HCT116 (cell line): ENCODE measurements around the gene SLC25A25. TPM values are rescaled to one million over a fixed set of nuclear protein-coding genes. Genes with fewer than 3 reads are reported as not detected.

Experiments
- ATAC-seq: fragments of 200-7000 bp; cut with Tn5 transposase; 2 replicates; pipeline ENCODE4 v1.9.1; 2020; ENCODE audit warnings: mild to moderate bottlenecking, moderate library complexity
- BruUV-seq: library from RNA; stranded (reverse); fragments of 400-500 nt; replicated peaks from 2 replicates; lab custom pipeline; 2021; lab: Mats Ljungman, UMichigan
- CTCF ChIA-PET: fragments of 300-600 bp; sonication (Branson Sonifier 250); formaldehyde crosslinking; loops from one replicate; lab custom pipeline; 2021; ENCODE audit warnings: antibody characterized with exemption; lab: Charles Lee
- POLR2A ChIA-PET: fragments of 300-600, 350-600 bp; sonication (Branson Sonifier 250); formaldehyde crosslinking; loops from one replicate; lab custom pipeline; 2021; ENCODE audit warnings: antibody characterized with exemption; lab: Charles Lee
- RAD21 ChIA-PET, 2 experiments: fragments of 300-600 bp; sonication (Branson Sonifier 250); formaldehyde crosslinking; loops; one replicate each; lab custom pipeline; 2023; ENCODE audit warnings: low total read pairs in 2 of 2; ENCODE audit not compliant: uncharacterized antibody in 2 of 2, unreplicated experiment in 2 of 2, low non-redundant PET in 1 of 2; lab: Charles Lee
- DNase-seq: peaks from one replicate; pipeline ENCODE4 v3.0.0-alpha.2; 2010; ENCODE audit warnings: low read depth, low spot score
- H2AFZ ChIP-seq: fragments of 200-600 bp; shearing (Covaris generic), sonication (generic); 2 replicates; pipeline ENCODE4 v1.6.1; 2017; ENCODE audit warnings: low read depth, mixed run types, mixed read lengths, antibody characterized with exemption, low read length; ENCODE audit not compliant: poor library complexity, severe bottlenecking
- H3K27ac ChIP-seq: 2 replicates; pipeline ENCODE4 v1.5.1; 2012; ENCODE audit warnings: low read depth, low read length
- H3K27me3 ChIP-seq: fragments of 200-600 bp; sonication (generic); 2 replicates; pipeline ENCODE4 v1.6.1; 2016; ENCODE audit warnings: mixed run types, low read length, mixed read lengths; ENCODE audit not compliant: insufficient read depth
- H3K36me3 ChIP-seq, 2 experiments: fragments of 200-500 bp in 1 of 2; fragments of 200-600 bp in 1 of 2; sonication (Bioruptor generic) in 1 of 2; sonication (generic) in 1 of 2; 2 replicates each; pipeline versions ENCODE4 v1.5.1 to v1.6.1; 2014 to 2016; ENCODE audit warnings: low read length in 2 of 2, inconsistent platforms in 1 of 2, mixed read lengths in 1 of 2, mixed run types in 1 of 2; ENCODE audit not compliant: insufficient read depth in 2 of 2, control insufficient read depth in 1 of 2
- H3K4me1 ChIP-seq, 2 experiments: fragments of 200-600 bp in 1 of 2; sonication (generic) in 1 of 2; 2 replicates each; pipeline versions ENCODE4 v1.5.1 to v1.6.1; 2012 to 2017; ENCODE audit warnings: low read length in 2 of 2, inconsistent platforms in 1 of 2, mild to moderate bottlenecking in 1 of 2, mixed read lengths in 1 of 2, mixed run types in 1 of 2, moderate library complexity in 1 of 2; ENCODE audit not compliant: insufficient read depth in 2 of 2, control insufficient read depth in 1 of 2
- H3K4me2 ChIP-seq: fragments of 200-600 bp; sonication (generic); 2 replicates; pipeline ENCODE4 v1.6.1; 2017; ENCODE audit warnings: mixed run types, low read length, mixed read lengths
- H3K4me3 ChIP-seq, 2 experiments: fragments of 200-600 bp in 1 of 2; sonication (generic) in 1 of 2; replicated peaks in 1 of 2; 2 replicates each; pipeline ENCODE4 v1.5.1; 2011 to 2016; ENCODE audit warnings: low read length in 2 of 2, control low read depth in 1 of 2, low read depth in 1 of 2, mild to moderate bottlenecking in 1 of 2, mixed read lengths in 1 of 2, mixed run types in 1 of 2
- H3K79me2 ChIP-seq: fragments of 200-600 bp; sonication (generic); 2 replicates; pipeline ENCODE4 v1.6.1; 2017; ENCODE audit warnings: mild to moderate bottlenecking, mixed run types, low read length, moderate library complexity, mixed read lengths; ENCODE audit not compliant: insufficient read depth
- H3K9ac ChIP-seq: fragments of 200-600 bp; sonication (generic); 2 replicates; pipeline ENCODE4 v1.6.1; 2016; ENCODE audit warnings: low read length, mixed read lengths
- H3K9me2 ChIP-seq: fragments of 200-600 bp; sonication (generic), shearing (Covaris generic); 2 replicates; pipeline ENCODE4 v1.6.1; 2017; ENCODE audit warnings: mixed run types, mild to moderate bottlenecking, moderate library complexity; ENCODE audit not compliant: insufficient read depth
- H3K9me3 ChIP-seq, 2 experiments: fragments of 200-500 bp in 1 of 2; fragments of 200-600 bp in 1 of 2; sonication (Bioruptor generic) in 1 of 2; sonication (generic) in 1 of 2; 2 replicates each; pipeline ENCODE4 v1.6.1; 2014 to 2017; ENCODE audit warnings: low read length in 2 of 2, mixed read lengths in 2 of 2, inconsistent platforms in 1 of 2, low read depth in 1 of 2, mild to moderate bottlenecking in 1 of 2, mixed run types in 1 of 2, moderate library complexity in 1 of 2; ENCODE audit not compliant: control insufficient read depth in 1 of 2, insufficient read depth in 1 of 2
- H4K20me1 ChIP-seq: fragments of 200-600 bp; sonication (generic), shearing (Covaris generic); 2 replicates; pipeline ENCODE4 v1.6.1; 2017; ENCODE audit warnings: mixed run types, mild to moderate bottlenecking, moderate library complexity; ENCODE audit not compliant: insufficient read depth
- ATF3 ChIP-seq: IDR thresholded peaks from 2 replicates; pipeline ENCODE4 v1.6.1; 2012
- CEBPB ChIP-seq: IDR thresholded peaks from 2 replicates; pipeline ENCODE4 v1.6.1; 2012; ENCODE audit warnings: low read depth
- CTCF ChIP-seq, 3 experiments: fragments of 200-600 bp in 1 of 3; sonication (generic) in 1 of 3; IDR thresholded peaks in 2 of 3; conservative IDR thresholded peaks in 1 of 3; 2 replicates each; pipeline ENCODE4 v1.5.1; 2012 to 2017; ENCODE audit warnings: low read depth in 2 of 3, low read length in 2 of 3, antibody characterized with exemption in 1 of 3, borderline replicate concordance in 1 of 3, control low read depth in 1 of 3, mild to moderate bottlenecking in 1 of 3, mixed read lengths in 1 of 3, mixed run types in 1 of 3, moderate library complexity in 1 of 3; ENCODE audit not compliant: insufficient read depth in 1 of 3
- EGR1 ChIP-seq: IDR thresholded peaks from 2 replicates; pipeline ENCODE4 v1.6.1; 2012; ENCODE audit warnings: low read depth
- EZH2 ChIP-seq: fragments of 200-600 bp; sonication (generic); IDR thresholded peaks from 2 replicates; pipeline ENCODE4 v1.6.1; 2017; ENCODE audit warnings: antibody characterized with exemption, mixed run types
- FOSL1 ChIP-seq: IDR thresholded peaks from 2 replicates; pipeline ENCODE4 v1.6.1; 2012; ENCODE audit warnings: low read depth
- MAX ChIP-seq: IDR thresholded peaks from 2 replicates; pipeline ENCODE4 v1.6.1; 2012
- REST ChIP-seq: IDR thresholded peaks from 2 replicates; pipeline ENCODE4 v1.6.1; 2012; ENCODE audit warnings: low read depth
- SIN3A ChIP-seq: IDR thresholded peaks from 2 replicates; pipeline ENCODE4 v1.6.1; 2012; ENCODE audit warnings: low read depth
- SRF ChIP-seq: IDR thresholded peaks from 2 replicates; pipeline ENCODE4 v1.6.1; 2012; ENCODE audit warnings: low read depth
- ZFX ChIP-seq: fragments of 450-650 bp; IDR thresholded peaks from 2 replicates; pipeline ENCODE4 v1.6.1; 2017
- ZNF274 ChIP-seq: fragments of 200-500 bp; sonication (Bioruptor generic); IDR thresholded peaks from 2 replicates; pipeline ENCODE4 v1.6.1; 2014; ENCODE audit warnings: mild to moderate bottlenecking, low read depth, low read length, inconsistent platforms
- intact Hi-C: fragments of 100-400 bp; cut with micrococcal nuclease; formaldehyde crosslinking; loops from 2 replicates; pipeline ENCODE4 v1.10.0; 2022
- total RNA-seq: library from RNA; stranded (reverse); gene quantifications from one replicate; pipeline ENCODE4 v1.2.1, GENCODE V29; 2021; ENCODE audit not compliant: unreplicated experiment

SLC25A25 gene
- total RNA-seq, 1 experiment from 2014 or later: 15.3 TPM

- POLR2A ChIA-PET: interaction anchor here (1.6 kb wide), 1 partner anchor 10 kb away, joined by 5 read pairs; no protein-coding TSS in a partner anchor
- Histone ChIP-seq H3K79me2 (no peaks in the 10 kb centered on the region), H3K9me2 (no peaks in the 10 kb centered on the region), H4K20me1 (no peaks in the 10 kb centered on the region), H3K9ac (no peak overlapping the region), H2AFZ (no peak overlapping the region), H3K4me2 (no peak overlapping the region), H3K9me3 (no peaks in the 10 kb centered on the region), H3K4me3 (no peak overlapping the region), H3K4me1 (peaks cover 3 to 20% of the 10 kb centered on the region in 2 experiments; a peak in 2 of 4 replicates), H3K36me3 (no peaks in the 10 kb centered on the region), H3K27me3 (no peaks in the 10 kb centered on the region), H3K27ac (no peak overlapping the region)
- ATAC-seq: no peak
- no peak for DNase-seq
- TF ChIP-seq SIN3A: no peak
- no peak for TF ChIP-seq ZFX
- TF ChIP-seq EGR1: no peak
- TF ChIP-seq CEBPB: no peak
- TF ChIP-seq SRF: no peak
- RAD21 ChIA-PET: no interaction called here
- BruUV-seq: no TSS peak
- intact Hi-C loops: no loop called here
- CTCF ChIA-PET: interaction anchor here (1.3 kb wide), 1 partner anchor 76 kb away, joined by 3 read pairs; no protein-coding TSS in a partner anchor
Observed at GRCh38 chr9:128042043-128042442, 26.0 kb upstream of the SLC25A25 start.

GRCh38 chr9:128043467-128043868 lies 24.6 kb upstream of the SLC25A25 start:
- POLR2A ChIA-PET: interaction anchor here (0.6 to 1.2 kb wide), 3 partner anchors 8 to 146 kb away, joined by 3 to 8 read pairs (median 3); no protein-coding TSS in a partner anchor
- DNase-seq (no peak), ATAC-seq (peak; percentile 62)
- Histone ChIP-seq H3K9me3 (no peaks in the 10 kb centered on the region), H3K4me2 (peak overlapping the region; percentile 31), H3K27ac (no peak overlapping the region), H2AFZ (peak overlapping the region; percentile 53), H3K9me2 (no peaks in the 10 kb centered on the region), H3K79me2 (no peaks in the 10 kb centered on the region), H4K20me1 (no peaks in the 10 kb centered on the region), H3K4me3 (no peak overlapping the region), H3K27me3 (no peaks in the 10 kb centered on the region), H3K9ac (no peak overlapping the region), H3K4me1 (peaks cover 3 to 20% of the 10 kb centered on the region in 2 experiments; a peak in 2 of 4 replicates), H3K36me3 (no peaks in the 10 kb centered on the region)
- CTCF ChIA-PET: interaction anchor here (0.7 to 2.2 kb wide), 3 partner anchors 9 to 308 kb away, joined by 3 to 7 read pairs (median 3); partner anchors contain the start of gene TOR2A
- intact Hi-C loops: no loop called here
- RAD21 ChIA-PET: no interaction called here
- BruUV-seq: no TSS peak
- TF ChIP-seq SRF (no peak), ZNF274 (no peak), MAX (no peak), EZH2 (no peak), FOSL1 (no peak), ATF3 (no peak), CTCF (IDR thresholded peaks at IDR 0.05 in 2 of 3, conservative IDR thresholded peaks at IDR 0.05 in 1 of 3; ENCODE audit: borderline replicate concordance in 1 of 3, insufficient read depth in 1 of 3, low read depth in 2 of 3, low read length in 2 of 3) (no peak), REST (no peak)
